NB4 (cell line): ENCODE measurements around the gene KLK3.

Experiments used
- DNase-seq: peaks from one replicate; pipeline ENCODE4 v3.0.0; 2010; ENCODE audit warnings: low read depth
- H3K4me3 ChIP-seq: one replicate; pipeline ENCODE4 v1.5.1; 2011; ENCODE audit warnings: mild to moderate bottlenecking, low read depth, low read length, moderate library complexity
- MYC ChIP-seq: IDR thresholded peaks from 2 replicates; pipeline ENCODE4 v1.6.1; 2011; ENCODE audit warnings: low read depth, low read length
- POLR2A ChIP-seq: IDR thresholded peaks from 2 replicates; pipeline ENCODE4 v1.6.1; 2011; ENCODE audit warnings: mild to moderate bottlenecking; ENCODE audit not compliant: insufficient read length; ENCODE audit errors: extremely low read depth
- TF ChIP-seq, protein P1 (sequence below): IDR thresholded peaks from 2 replicates; pipeline ENCODE4 v1.6.1; 2011; ENCODE audit warnings: low read depth, low read length
- TF ChIP-seq, protein P2 (sequence below): IDR thresholded peaks from one replicate; pipeline ENCODE4 v1.5.1; 2012; ENCODE audit warnings: low read depth, low read length

The KLK3 gene

GRCh38 chr19:50842130-50842529 is 12.6 kb upstream of the KLK3 start:
- no peak overlapping the region for H3K4me3 ChIP-seq
- TF ChIP-seq MYC (no peak), POLR2A (no peak)
- TF ChIP-seq, protein P1, sequence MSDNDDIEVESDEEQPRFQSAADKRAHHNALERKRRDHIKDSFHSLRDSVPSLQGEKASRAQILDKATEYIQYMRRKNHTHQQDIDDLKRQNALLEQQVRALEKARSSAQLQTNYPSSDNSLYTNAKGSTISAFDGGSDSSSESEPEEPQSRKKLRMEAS: no peak
- TF ChIP-seq, protein P2, sequence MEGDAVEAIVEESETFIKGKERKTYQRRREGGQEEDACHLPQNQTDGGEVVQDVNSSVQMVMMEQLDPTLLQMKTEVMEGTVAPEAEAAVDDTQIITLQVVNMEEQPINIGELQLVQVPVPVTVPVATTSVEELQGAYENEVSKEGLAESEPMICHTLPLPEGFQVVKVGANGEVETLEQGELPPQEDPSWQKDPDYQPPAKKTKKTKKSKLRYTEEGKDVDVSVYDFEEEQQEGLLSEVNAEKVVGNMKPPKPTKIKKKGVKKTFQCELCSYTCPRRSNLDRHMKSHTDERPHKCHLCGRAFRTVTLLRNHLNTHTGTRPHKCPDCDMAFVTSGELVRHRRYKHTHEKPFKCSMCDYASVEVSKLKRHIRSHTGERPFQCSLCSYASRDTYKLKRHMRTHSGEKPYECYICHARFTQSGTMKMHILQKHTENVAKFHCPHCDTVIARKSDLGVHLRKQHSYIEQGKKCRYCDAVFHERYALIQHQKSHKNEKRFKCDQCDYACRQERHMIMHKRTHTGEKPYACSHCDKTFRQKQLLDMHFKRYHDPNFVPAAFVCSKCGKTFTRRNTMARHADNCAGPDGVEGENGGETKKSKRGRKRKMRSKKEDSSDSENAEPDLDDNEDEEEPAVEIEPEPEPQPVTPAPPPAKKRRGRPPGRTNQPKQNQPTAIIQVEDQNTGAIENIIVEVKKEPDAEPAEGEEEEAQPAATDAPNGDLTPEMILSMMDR: no peak
- no peak for DNase-seq

GRCh38 chr19:50843205-50843604 is 11.5 kb upstream of the KLK3 start:
- no peak overlapping the region for H3K4me3 ChIP-seq
- TF ChIP-seq MYC (no peak), POLR2A (no peak)
- TF ChIP-seq, protein P1: no peak
- TF ChIP-seq, protein P2: no peak
- no peak for DNase-seq

- no peak overlapping the region for H3K4me3 ChIP-seq
- TF ChIP-seq, protein P2: no peak
- TF ChIP-seq, protein P1: no peak
- no peak for TF ChIP-seq POLR2A
- no peak for TF ChIP-seq MYC
- no peak for DNase-seq
These were observed 11.0 kb upstream of the KLK3 start for GRCh38 chr19:50843701-50844221.

DNA sequence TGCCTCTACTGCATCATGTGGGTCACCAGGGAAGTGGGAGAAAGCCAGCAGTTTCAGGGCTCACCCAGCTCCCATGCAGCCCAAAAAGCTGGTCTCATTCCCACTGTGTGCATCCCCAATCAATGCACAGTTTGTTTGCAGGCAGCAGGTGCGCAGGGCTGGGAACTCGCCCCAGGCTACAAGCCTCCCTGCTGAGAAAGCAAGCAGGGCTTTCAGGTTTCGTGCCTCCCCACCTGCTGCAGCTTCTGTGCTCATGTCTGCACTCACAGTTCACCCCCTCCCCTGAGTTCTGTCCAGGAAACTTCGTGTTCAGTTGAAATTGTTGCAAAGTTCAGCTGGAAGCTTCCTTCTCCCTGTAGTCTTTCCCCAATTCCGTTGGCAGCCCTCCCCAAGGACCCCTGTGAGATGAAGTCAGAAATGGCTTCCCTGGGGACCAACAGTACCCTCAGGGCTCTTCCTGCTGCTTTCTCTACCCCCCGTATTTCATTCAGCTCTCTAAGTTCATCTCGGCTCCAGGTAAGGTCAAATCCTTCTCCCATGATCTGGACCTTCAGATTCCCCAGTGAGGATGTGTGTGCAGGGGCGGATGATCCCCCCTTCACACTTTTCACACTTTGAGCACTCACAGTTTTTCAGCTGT is 10.3 kb upstream of the KLK3 start:
- TF ChIP-seq, protein P1: no peak
- DNase-seq: no peak
- no peak overlapping the region for H3K4me3 ChIP-seq

DNA sequence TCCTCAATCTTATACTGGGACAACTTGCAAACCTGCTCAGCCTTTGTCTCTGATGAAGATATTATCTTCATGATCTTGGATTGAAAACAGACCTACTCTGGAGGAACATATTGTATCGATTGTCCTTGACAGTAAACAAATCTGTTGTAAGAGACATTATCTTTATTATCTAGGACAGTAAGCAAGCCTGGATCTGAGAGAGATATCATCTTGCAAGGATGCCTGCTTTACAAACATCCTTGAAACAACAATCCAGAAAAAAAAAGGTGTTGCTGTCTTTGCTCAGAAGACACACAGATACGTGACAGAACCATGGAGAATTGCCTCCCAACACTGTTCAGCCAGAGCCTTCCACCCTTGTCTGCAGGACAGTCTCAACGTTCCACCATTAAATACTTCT is 4.0 kb upstream of the KLK3 start:
- no peak for DNase-seq
- no peak overlapping the region for H3K4me3 ChIP-seq
- TF ChIP-seq, protein P2: no peak
- TF ChIP-seq MYC (no peak), POLR2A (no peak)
- TF ChIP-seq, protein P1: no peak

GRCh38 chr19:50851620-50852019 is 3.1 kb upstream of the KLK3 start:
- H3K4me3 ChIP-seq: no peak overlapping the region
- TF ChIP-seq, protein P1: no peak
- no peak for TF ChIP-seq POLR2A
- TF ChIP-seq, protein P2: no peak
- no peak for TF ChIP-seq MYC
- no peak for DNase-seq
